Measurements from ENCODE around the gene ELAVL1. TPM values are rescaled to one million over a fixed set of nuclear protein-coding genes. Genes with fewer than 3 reads are reported as not detected.

ELAVL1 gene
- total RNA-seq, 1 experiment from 2014 or later = 75.3 TPM

- no peak for DNase-seq (ENCODE audit: low read depth)
These were observed 92.5 kb downstream of the ELAVL1 start for GRCh38 chr19:7912697-7913564.

- DNase-seq (ENCODE audit: low read depth) = no peak
These were observed 93.2 kb downstream of the ELAVL1 start for GRCh38 chr19:7912144-7912696.

GRCh38 chr19:7911508-7912143, 93.8 kb downstream of the ELAVL1 start:
- DNase-seq (ENCODE audit: low read depth) = no peak

GRCh38 chr19:7910321-7911161, 94.9 kb downstream of the ELAVL1 start:
- DNase-seq (ENCODE audit: low read depth) = no peak

- DNase-seq (ENCODE audit: low read depth) = no peak
These were observed 95.9 kb downstream of the ELAVL1 start for GRCh38 chr19:7909471-7910067.

- DNase-seq (ENCODE audit: low read depth) = no peak
These were observed 96.5 kb downstream of the ELAVL1 start for GRCh38 chr19:7908742-7909461.

Other genes starting within 250 kb of the ELAVL1 start
- not detected in 2 replicates for gene CLEC4M, start 242.4 kb downstream of the ELAVL1 start, total RNA-seq (2014; rRNA removed; shearing (Covaris generic))
- 20.7 and 29.2 TPM in 2 replicates for gene EVI5L, start 175.4 kb downstream of the ELAVL1 start, total RNA-seq (2014; rRNA removed; shearing (Covaris generic))
- not detected in 2 replicates for gene PRR36, start 131.3 kb downstream of the ELAVL1 start, total RNA-seq (2014; rRNA removed; shearing (Covaris generic))
- gene LRRC8E, start 117.1 kb downstream of the ELAVL1 start, total RNA-seq (2014; rRNA removed; shearing (Covaris generic)) = 7.6 and 15.2 TPM in 2 replicates
- 6.8 and 8.3 TPM in 2 replicates for gene MAP2K7, start 101.8 kb downstream of the ELAVL1 start, total RNA-seq (2014; rRNA removed; shearing (Covaris generic))
- gene TGFBR3L, start 90.8 kb downstream of the ELAVL1 start, total RNA-seq (2014; rRNA removed; shearing (Covaris generic)) = 1.1 and 2.9 TPM in 2 replicates
- gene SNAPC2, start 85.3 kb downstream of the ELAVL1 start, total RNA-seq (2014; rRNA removed; shearing (Covaris generic)) = 16.0 and 16.1 TPM in 2 replicates
- gene CTXN1, start 79.5 kb downstream of the ELAVL1 start, total RNA-seq (2014; rRNA removed; shearing (Covaris generic)) = 6.7 and 10.1 TPM in 2 replicates
- gene TIMM44, start 62.0 kb downstream of the ELAVL1 start, total RNA-seq (2014; rRNA removed; shearing (Covaris generic)) = 41.4 and 57.6 TPM in 2 replicates
- not detected in 2 replicates for gene CCL25, start 47.1 kb upstream of the ELAVL1 start, total RNA-seq (2014; rRNA removed; shearing (Covaris generic))
- not detected in 2 replicates for gene FBN3, start 144.0 kb upstream of the ELAVL1 start, total RNA-seq (2014; rRNA removed; shearing (Covaris generic))
- 2.1 and 3.6 TPM in 2 replicates for gene CERS4, start 203.7 kb upstream of the ELAVL1 start, total RNA-seq (2014; rRNA removed; shearing (Covaris generic))

Data from M059J (cell line).